Limb (tissue), 2 donors: Measurements from ENCODE around the gene CAPZA1.
A peak's percentile ranks its signal among the peaks of the same experiment; 100 is the strongest.

Experiments used
- DNase-seq, 2 donors: peaks; one replicate each; pipeline ENCODE4 v3.0.0-alpha.2; 2016; ENCODE audit errors: extremely low spot score in 2 of 2

The CAPZA1 gene

GRCh38 chr1:112700290-112701226 lies 80.9 kb downstream of the CAPZA1 start:
- peak; percentile 90 to 95 for DNase-seq

- peak in 1 of 2 donors; percentile 24 for DNase-seq
Measured at GRCh38 chr1:112701227-112702066, 81.8 kb downstream of the CAPZA1 start.

DNA sequence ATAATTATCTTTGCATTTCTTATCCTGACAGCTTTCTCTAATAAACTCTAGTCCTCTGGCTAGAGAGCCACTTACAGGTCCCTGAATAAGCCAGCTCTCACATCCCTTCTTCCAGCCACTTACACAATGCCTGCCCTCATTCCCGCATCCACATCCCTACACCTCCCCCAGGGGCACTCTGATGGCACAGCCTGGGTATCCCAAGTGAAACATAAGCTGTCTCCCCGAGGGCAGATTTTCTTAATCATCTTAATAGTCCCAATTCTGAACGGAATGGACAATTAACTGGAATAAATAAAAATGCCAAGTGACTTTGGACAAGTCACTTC lies 82.4 kb downstream of the CAPZA1 start:
- no peak for DNase-seq

DNA sequence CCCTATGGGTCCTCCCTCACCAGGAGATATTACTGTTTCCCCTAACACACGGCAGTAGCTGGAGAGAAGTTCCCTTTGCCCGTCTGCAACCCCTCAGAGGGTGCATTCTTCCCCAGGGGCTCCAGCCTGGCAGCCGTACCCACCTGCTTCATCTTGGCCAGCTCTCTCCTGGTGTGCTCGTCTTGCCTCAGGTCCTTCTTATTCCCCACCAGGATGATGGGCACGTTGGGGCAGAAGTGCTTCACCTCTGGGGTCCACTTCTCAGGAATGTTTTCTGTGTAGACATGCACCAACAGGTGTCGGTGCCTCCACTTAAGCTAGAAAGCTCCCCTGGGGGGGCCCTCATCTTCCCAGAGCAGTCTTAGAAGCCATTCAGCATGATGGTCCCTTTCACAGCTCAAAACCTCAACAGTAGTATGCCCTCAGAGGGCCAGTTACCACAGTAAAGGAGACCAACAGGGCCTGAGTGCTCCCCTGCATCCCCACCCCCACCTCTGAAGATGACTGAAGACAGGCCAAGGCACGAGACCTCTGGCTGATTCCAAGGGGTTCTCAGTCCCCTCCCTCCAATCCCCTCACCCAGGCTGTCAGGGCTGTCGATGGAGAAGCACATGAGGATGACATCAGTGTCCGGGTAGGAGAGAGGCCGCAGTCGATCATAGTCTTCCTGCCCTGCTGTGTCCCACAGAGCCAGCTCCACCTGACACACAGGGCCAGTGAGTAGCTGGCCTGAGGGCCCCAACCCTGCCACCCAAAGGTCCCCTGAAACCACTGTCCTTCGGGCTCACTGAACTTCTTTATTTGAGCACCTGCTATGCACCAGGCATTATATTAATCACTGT lies 83.0 kb downstream of the CAPZA1 start:
- DNase-seq = no peak

DNA sequence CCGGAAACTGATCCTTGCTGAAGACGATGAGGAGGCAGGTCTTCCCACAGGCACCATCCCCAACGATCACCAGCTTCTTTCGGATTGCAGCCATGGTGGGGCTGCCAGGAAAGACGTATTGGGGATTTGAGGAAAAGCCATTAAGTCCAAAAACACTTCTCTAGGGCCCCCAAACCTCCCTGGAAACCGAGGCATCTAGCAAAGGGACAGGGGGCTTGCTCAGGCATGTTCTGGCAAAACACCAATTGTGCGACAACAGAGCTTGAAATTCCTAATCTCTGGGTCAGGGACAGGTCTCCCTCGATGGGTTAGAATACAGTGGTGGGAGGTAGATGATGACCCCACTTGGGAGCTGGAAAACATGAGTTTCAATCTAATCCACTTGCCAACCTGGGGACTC lies 84.1 kb downstream of the CAPZA1 start:
- DNase-seq = no peak

DNA sequence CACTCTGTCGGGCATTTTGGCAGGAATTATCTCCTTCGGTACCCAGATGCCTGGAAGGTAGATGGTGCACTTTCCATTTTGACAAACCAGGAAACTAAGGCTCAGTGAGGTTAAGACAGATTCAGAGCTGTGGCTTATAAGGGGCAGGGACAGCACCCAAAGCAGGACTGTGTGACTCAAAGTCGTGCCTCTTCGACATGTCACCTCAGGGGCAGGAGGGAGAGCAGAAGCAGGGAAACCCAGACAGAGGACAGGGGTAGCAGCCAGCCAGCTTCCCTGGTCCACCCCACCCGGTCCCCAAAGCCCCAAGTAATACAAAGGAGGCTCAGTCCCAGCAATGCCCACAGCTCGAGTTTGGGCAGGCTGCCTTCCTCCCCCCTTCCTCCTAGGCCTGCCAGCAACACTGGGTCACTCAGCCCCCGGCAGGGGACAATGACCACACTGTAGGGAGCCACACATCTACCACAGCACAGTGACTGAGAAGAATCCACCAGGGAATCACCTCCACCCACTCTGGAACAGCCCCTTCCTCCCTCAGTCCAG lies 84.8 kb downstream of the CAPZA1 start:
- no peak for DNase-seq

DNA sequence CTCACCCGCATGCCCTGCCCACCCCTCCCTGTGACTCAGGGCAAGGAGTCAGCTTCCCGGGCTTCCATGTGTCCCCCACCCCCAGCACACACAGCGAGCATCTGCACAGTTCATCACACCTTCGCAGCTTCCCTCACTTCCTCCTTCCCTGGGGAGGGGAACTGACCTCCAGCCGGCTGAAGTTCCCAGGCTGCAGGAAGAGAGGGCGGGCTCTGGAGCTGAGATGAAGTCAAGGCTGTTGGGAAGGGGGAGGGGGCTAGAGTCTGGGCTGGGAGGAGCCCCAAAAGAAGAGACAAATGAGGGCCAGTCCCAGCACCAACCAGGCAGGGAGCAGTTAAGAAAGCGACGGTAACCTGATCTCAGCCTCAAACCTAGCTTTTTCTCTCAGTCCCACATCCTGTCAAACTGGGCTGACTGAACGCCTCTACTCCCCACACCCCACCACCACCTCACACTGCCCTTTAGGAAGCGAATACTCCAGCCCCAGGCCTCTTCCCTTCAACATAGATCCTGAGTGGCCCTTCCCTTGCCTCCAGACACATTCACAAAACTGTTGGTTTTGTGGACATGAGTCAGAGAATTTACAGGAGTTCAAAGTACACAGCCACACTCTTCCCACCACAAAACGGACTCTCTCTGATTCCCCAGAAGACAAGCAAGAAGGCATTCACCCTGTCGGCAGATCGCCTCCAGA lies 85.4 kb downstream of the CAPZA1 start:
- peak; percentile 86 to 93 for DNase-seq

DNA sequence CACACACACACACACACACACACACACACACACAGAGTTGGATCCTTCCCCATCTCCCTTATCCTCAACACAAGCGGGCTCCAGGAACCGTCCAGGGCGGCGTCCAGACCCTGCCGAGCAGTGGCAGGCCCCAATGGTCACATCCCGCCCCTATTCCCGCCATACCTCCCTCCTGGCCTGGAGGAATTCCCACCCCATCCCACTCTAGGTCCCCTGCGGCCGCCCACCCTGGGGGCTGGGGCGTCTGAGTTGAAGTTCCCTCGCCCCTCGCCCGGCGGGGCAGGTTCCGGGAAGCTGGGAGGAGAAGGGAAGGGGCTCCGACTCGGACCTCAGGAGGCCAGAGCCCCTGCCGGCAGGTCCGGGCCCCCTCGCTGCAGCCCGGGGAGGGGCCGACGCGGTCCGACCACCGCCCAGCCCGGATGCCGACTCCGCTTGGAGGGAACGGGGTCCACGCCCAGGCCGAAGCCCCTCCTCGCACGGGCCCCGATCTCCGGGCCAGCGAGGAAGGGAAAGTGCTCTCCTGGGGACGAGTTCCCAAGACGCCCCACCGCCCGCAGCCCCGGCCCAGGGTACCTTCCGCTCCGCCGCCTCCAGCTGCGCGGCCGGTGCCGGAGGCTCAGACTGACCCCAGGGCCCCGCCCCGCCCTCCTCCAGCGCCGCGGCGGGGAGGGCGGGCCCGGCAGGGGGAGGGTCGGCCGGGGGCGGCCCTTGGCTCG lies 87.0 kb downstream of the CAPZA1 start, which contains the start of gene RHOC:
Gene RHOC (minus strand): TSS at position 623 of the 716 bp plus-strand sequence. CDS start 3,328 bp downstream, outside the sequence.
- peak; percentile 68 to 85 for DNase-seq

- DNase-seq = peak; percentile 75 to 91
Measured at GRCh38 chr1:112707221-112708001, 87.8 kb downstream of the CAPZA1 start.

GRCh38 chr1:112708002-112708448 lies 88.4 kb downstream of the CAPZA1 start:
- DNase-seq = no peak

DNA sequence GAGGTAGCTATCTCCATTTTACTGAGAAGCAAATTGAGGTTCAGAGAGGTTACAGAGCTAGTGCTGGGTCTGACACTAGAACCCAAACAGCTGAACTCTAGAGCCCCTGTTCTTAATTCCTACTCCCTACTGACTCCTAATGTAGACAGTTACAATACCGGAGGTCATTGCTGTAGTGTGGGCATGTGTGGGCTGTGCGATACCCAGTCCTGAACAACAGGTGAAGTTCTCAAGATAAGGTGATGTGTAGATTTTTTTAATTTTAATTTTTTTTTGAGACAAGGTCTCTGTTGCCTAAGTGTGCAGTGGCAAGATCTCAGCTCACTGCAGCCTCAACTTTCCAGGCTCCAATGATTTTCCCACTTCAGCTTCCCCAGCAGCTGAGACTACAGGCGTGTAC lies 88.9 kb downstream of the CAPZA1 start:
- DNase-seq = no peak

- DNase-seq = no peak
Measured at GRCh38 chr1:112710159-112710558, 90.5 kb downstream of the CAPZA1 start.

DNA sequence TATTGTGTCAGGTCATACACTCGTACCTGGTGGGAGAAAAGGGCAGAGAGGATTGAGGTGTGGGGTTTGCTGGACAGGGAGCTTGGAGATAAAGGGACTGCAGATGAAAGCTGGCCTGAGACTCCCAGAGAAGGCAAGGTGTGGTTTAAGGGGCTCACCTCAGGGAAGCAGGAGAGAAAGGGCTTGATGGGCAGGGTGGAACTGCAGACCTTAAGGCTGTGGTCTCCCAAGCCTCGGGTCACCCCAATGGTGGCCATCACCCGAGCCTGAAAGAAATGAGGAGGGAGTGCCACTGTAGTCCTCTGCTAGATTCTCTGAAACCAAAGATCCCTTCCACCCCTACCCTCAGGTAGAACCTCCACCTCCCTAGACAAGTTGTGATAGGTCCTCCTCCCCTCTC lies 91.0 kb downstream of the CAPZA1 start:
- no peak for DNase-seq

DNA sequence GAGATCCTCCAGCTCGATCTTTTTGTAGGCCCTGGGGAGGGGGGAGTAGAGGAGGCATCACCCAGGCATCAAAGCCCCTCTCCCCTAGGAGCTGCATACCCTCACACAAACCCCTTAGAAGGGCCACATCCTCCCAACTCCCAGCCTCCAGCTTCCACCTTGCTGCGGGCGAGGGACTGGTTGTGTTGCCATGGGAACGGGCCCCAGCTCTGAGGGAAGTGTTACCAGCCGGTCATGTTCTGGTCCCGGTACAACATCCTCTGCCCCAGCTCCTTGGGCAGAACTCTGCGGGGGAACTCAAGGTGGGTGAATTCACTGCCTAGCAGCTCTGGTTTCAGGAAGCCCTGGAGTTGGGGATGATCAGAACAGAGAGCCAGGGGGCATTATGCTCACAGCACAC lies 91.4 kb downstream of the CAPZA1 start:
- DNase-seq = no peak

GRCh38 chr1:112711670-112712069 lies 92.0 kb downstream of the CAPZA1 start:
- DNase-seq = no peak

- no peak for DNase-seq
Measured at GRCh38 chr1:112712191-112712590, 92.6 kb downstream of the CAPZA1 start.

DNA sequence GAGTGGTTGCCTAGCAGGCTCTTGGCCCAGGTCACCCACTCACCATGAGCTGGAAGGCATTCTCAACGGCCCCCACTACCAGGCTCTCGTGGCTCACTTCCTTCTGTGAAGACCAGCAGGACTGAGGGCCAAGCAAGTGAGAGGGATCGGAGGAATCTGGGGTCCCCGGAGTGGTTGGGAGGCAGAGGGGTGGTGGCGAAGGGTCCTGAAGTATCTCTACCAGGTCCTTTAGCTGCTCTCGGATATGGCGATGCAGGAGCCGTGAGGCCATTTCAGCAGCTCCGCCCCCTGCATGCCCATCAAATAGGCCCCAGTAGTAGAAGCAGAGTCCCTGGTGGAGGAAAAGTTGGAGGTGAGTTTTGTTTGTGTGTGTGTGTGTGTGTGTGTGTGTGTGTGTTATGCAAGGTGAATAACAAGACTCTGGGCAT lies 93.1 kb downstream of the CAPZA1 start:
- no peak for DNase-seq

DNA sequence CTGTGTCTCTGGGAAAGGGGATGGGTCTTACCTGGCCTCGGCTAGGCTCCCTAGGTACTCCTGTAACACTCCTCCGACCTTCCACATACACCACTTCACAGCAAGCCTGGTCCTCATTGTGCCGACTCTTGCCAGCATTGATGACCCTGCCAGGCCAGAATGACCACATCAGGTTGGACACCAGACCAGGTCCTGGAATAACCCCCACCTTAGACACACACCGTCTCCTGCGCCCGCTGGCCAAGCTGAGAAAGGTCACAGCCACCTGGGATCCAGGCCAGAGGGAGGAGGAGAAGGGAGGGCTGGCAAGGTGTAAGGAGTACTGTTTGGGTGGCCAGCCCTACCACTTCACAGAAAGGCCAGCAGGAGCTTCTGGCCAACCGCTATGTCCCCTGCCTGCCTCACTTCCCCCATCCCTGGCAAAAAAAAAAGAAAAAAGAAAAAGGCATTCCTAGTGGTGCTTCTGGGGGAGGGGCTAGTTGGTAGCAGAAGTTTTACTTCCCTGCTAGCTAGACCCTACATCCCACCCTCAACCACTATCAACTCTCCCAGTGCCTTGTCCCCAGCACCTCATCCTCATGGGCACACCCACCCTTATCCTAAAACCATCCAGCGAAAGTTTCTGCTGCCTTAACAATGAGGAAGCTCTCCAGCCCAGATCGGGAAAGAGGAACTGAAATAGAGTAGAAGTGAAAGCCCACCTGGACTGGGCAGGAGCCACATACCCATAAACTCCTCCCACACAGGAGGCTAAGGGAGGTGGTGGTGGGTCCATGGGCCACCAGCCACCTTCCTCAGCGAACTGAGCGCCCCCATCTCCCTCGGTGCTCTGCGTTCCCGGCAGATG lies 94.1 kb downstream of the CAPZA1 start:
- no peak for DNase-seq
